HFFc6 (cell line): ENCODE measurements around the gene OPN1SW. TPM values are rescaled to one million over a fixed set of nuclear protein-coding genes. Genes with fewer than 3 reads are reported as not detected.

ENCODE experiments used
- DNase-seq: peaks from one replicate; pipeline ENCODE4 v3.0.0-alpha.2; 2018
- H3K27ac Mint-ChIP-seq: 2 replicates; pipeline ENCODE4 v1.8.0; 2020; ENCODE audit warnings: mild to moderate bottlenecking, mixed read lengths
- H3K27me3 Mint-ChIP-seq: 2 replicates; pipeline ENCODE4 v1.8.0; 2021; ENCODE audit warnings: mild to moderate bottlenecking, moderate library complexity, mixed read lengths; ENCODE audit not compliant: insufficient read depth
- H3K36me3 Mint-ChIP-seq: 2 replicates; pipeline ENCODE4 v1.8.0; 2021; ENCODE audit warnings: low read depth, mixed read lengths
- H3K4me1 Mint-ChIP-seq: 2 replicates; pipeline ENCODE4 v1.8.0; 2020; ENCODE audit warnings: low read depth, mixed read lengths
- H3K4me3 Mint-ChIP-seq: 2 replicates; pipeline ENCODE4 v1.8.0; 2020; ENCODE audit warnings: mild to moderate bottlenecking, moderate library complexity, mixed read lengths
- H3K9me3 Mint-ChIP-seq: 2 replicates; pipeline ENCODE4 v1.8.0; 2020; ENCODE audit warnings: mild to moderate bottlenecking, mixed read lengths
- total RNA-seq, 6 experiments: library from RNA; stranded (reverse); fragmentation: NEBNext Ultra II Directional; extraction: Animal tissue kit (Norgen Biotek cat#: 25700); gene quantifications; 2 replicates in 1 of 6; 3 replicates in 5 of 6; pipeline ENCODE4 v1.2.3, GENCODE V29; 2021
- TF ChIP-seq, protein P1 (sequence below): fragments of 200-600 bp; sonication (generic); IDR thresholded peaks from 2 replicates; pipeline ENCODE4 v1.5.0; 2021; ENCODE audit warnings: antibody characterized with exemption, mild to moderate bottlenecking

The OPN1SW gene
- total RNA-seq, 6 experiments from 2014 or later: not detected

DNA sequence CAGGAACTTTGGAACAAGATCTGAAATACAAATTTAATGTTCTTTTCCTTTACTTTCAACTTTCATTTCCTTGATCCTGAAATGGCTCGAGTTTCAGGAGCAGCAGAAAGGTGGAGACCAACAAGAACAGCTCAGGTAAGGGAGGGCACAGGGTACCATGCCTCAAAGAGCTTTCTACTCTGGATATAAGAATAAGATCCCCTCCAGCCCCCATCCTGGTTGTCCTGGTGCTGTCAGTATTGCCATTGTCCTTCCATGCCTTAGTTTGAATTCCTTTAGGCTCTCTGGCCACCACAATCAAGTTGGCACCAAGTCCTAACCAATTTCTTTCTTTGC is 48.9 kb downstream of the OPN1SW start:
- Mint-ChIP-seq H3K9me3 (no peaks in the 10 kb centered on the region), H3K4me3 (no peak overlapping the region), H3K36me3 (no peaks in the 10 kb centered on the region), H3K27ac (no peak overlapping the region), H3K27me3 (peaks cover 5% of the 10 kb centered on the region; the same call in 1 of the 2 replicates), H3K4me1 (peaks cover 8% of the 10 kb centered on the region)
- TF ChIP-seq, protein P1, sequence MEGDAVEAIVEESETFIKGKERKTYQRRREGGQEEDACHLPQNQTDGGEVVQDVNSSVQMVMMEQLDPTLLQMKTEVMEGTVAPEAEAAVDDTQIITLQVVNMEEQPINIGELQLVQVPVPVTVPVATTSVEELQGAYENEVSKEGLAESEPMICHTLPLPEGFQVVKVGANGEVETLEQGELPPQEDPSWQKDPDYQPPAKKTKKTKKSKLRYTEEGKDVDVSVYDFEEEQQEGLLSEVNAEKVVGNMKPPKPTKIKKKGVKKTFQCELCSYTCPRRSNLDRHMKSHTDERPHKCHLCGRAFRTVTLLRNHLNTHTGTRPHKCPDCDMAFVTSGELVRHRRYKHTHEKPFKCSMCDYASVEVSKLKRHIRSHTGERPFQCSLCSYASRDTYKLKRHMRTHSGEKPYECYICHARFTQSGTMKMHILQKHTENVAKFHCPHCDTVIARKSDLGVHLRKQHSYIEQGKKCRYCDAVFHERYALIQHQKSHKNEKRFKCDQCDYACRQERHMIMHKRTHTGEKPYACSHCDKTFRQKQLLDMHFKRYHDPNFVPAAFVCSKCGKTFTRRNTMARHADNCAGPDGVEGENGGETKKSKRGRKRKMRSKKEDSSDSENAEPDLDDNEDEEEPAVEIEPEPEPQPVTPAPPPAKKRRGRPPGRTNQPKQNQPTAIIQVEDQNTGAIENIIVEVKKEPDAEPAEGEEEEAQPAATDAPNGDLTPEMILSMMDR: no peak
- DNase-seq: no peak

DNA sequence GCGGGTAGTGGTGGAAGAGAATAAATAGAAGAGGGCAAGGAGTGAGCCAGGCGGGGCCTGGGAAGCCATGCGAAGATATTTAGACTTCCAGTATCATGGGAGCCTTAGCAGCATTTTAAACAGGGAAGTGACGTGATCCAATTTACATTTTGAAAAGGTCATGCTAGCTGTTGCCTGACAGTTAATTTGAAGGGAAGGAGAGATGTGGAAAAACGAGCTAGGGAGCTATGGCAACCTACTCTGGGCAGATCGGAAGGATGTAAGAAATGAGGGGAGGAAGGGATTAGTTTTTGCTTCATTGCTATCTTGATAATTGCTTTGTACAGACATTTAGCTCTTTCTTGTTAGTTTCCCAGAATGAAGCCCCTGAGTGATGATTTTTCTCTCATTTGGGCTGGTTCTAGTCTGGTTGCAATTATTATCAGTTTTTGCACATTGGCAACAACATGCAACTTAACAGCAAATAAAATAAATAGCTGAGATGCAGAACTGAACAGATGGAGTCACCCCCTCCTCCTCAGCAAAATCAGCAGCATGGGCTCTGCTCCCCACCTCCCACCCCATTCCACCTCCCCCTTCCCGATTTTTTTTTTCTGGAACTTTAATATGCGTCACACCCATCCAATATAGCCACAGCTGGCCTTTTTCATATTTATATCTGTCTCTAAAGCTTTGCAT is 49.4 kb downstream of the OPN1SW start:
- no peaks in the 10 kb centered on the region for H3K9me3 Mint-ChIP-seq
- peaks cover 8% of the 10 kb centered on the region for H3K4me1 Mint-ChIP-seq
- H3K27ac Mint-ChIP-seq: no peak overlapping the region
- DNase-seq: no peak
- peaks cover 4% of the 10 kb centered on the region; the same call in 1 of the 2 replicates for H3K27me3 Mint-ChIP-seq
- TF ChIP-seq, protein P1: no peak
- H3K36me3 Mint-ChIP-seq: no peaks in the 10 kb centered on the region
- no peak overlapping the region for H3K4me3 Mint-ChIP-seq

DNA sequence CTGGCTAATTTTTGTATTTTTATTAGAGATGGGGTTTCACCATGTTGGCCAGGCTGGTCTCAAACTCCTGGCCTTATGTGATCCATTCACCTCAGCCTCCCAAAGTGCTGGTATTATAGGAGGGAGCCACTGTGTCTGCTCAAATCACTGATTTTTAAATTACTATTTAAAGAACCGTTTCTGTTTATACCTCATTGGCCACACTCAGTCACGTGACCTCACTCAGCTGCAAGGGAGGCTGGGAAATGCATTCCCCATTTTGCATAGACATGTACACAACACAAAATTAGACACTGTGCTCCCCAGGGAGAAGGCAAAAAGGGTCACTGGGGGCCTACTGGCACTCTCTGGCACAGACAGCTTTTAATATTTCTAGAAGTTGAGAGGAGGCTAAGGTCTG is 50.1 kb downstream of the OPN1SW start:
- Mint-ChIP-seq H3K9me3 (no peaks in the 10 kb centered on the region), H3K4me1 (peaks cover 8% of the 10 kb centered on the region), H3K27me3 (peaks cover 2% of the 10 kb centered on the region; the same call in 1 of the 2 replicates), H3K4me3 (no peak overlapping the region), H3K27ac (no peak overlapping the region), H3K36me3 (no peaks in the 10 kb centered on the region)
- TF ChIP-seq, protein P1: no peak
- DNase-seq: no peak

DNA sequence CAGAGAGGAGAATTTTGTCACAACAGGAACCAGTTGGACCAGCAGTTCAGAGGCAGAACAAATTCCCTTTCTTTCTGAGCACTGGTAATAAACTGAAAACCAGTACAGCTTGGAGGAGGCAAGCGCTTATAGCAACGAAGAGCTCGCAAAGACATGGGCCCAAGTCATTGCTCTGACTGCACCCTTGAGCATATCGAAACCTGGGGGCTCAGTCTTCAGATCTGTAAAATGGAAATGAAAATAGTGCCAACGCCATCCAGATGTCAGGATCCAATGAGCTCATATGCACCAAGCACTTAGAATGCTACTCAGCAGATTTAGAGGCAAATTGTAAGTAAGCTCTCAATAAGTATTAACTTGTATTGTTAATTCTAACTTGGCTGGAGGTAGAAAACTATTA is 50.9 kb downstream of the OPN1SW start:
- Mint-ChIP-seq H3K27me3 (peaks cover 2% of the 10 kb centered on the region; the same call in 1 of the 2 replicates), H3K4me3 (no peak overlapping the region), H3K36me3 (no peaks in the 10 kb centered on the region), H3K27ac (no peak overlapping the region), H3K4me1 (peaks cover 8% of the 10 kb centered on the region), H3K9me3 (no peaks in the 10 kb centered on the region)
- TF ChIP-seq, protein P1: no peak
- no peak for DNase-seq

Other genes starting within 250 kb of the OPN1SW start
- 1 to 10 TPM in 4 of 6 experiments, under 1 TPM in 2; 0.40 to 1.6 (median 1.2) TPM for gene GARIN1A, start 103.5 kb downstream of the OPN1SW start, total RNA-seq
- 100 to 1,000 TPM; 821 to 941 (median 887) TPM for gene CALU, start 36.4 kb downstream of the OPN1SW start, total RNA-seq
- gene CCDC136, start 16.2 kb upstream of the OPN1SW start, total RNA-seq: 10 to 100 TPM in 4 of 6 experiments, 1 to 10 TPM in 2; 7.4 to 16.5 (median 13.7) TPM
- 100 to 1,000 TPM; 492 to 540 (median 512) TPM for gene FLNC, start 54.6 kb upstream of the OPN1SW start, total RNA-seq
- gene ATP6V1F, start 87.1 kb upstream of the OPN1SW start, total RNA-seq: 100 to 1,000 TPM; 179 to 212 (median 193) TPM
- under 1 TPM in 2 of 6 experiments, not detected in 4; 0.05 to 0.07 TPM for gene KCP, start 134.9 kb upstream of the OPN1SW start, total RNA-seq
- gene IRF5, start 162.1 kb upstream of the OPN1SW start, total RNA-seq: under 1 TPM in 1 of 6 experiments, not detected in 5; 0.09 TPM